Lung microvascular endothelial cell (primary cell): Measurements from ENCODE around the gene RAB3D. TPM values are rescaled to one million over a fixed set of nuclear protein-coding genes. Genes with fewer than 3 reads are reported as not detected.

Experiments
- DNase-seq, 2 donors: peaks; one replicate each; pipeline versions ENCODE4 v3.0.0 to v3.0.0-alpha.2; 2010; ENCODE audit warnings: low read depth in 2 of 2
- total RNA-seq: library from RNA; depleted of rRNA; stranded (reverse); fragments of >200 nt; gene quantifications from 2 replicates; pipeline ENCODE4 v1.2.1, GENCODE V29; 2014

The RAB3D gene
- total RNA-seq, 1 donor from 2014 or later, result 31.5 TPM

- no peak for DNase-seq
These were observed 43.2 kb downstream of the RAB3D start for GRCh38 chr19:11296264-11296663.

DNA sequence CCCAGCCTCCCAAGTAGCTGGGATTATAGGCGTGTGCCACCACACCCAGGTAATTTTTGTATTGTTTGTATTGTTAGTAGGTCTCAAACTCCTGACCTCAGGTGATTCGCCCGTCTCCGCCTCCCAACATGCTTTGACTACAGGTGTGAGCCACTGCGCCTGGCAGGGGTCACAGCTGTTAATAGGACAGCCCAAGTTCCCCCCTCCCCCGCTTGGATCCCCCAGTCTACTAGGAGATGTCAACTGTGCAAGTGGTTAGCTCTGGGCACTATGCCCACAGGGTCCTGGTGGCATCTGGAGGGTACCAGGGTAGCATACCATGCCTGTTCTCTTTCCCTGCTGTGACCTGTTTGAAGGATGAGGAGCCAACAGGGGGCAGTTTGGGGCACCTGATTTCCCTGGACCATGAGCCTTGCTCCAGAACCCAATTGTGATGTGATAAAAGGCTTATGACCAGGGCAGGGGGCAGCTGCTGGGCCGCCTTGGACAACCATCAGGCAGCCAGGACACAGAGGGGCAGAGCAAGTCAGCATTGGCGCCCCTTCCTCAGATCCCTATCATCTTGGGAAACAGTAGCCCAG, 43.7 kb downstream of the RAB3D start, which contains the start of gene TSPAN16:
TSPAN16 (plus strand) TSS at position 496 of the 581 bp plus-strand sequence. CDS start 138 bp downstream, outside the sequence.
- no peak for DNase-seq

DNA sequence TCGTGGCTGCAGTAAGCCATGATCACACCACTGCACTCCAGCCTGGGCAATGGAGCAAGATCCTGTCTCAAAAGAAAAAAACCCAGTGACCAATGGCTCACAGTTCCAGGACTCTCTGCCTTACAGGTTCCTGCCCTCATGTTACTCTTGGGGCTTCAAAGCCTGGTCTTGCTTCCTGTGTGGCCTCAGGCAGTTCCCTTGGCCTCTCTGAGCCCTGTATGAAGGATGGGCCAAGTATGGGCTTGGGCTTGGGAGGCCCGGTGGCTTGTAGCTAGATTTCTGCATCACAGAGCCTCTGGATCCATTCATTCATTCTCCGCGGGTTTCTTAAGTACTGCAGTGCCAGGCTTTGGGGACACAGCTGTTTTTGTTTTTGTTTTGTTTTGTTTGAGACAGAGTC, 44.3 kb downstream of the RAB3D start:
- no peak for DNase-seq

DNA sequence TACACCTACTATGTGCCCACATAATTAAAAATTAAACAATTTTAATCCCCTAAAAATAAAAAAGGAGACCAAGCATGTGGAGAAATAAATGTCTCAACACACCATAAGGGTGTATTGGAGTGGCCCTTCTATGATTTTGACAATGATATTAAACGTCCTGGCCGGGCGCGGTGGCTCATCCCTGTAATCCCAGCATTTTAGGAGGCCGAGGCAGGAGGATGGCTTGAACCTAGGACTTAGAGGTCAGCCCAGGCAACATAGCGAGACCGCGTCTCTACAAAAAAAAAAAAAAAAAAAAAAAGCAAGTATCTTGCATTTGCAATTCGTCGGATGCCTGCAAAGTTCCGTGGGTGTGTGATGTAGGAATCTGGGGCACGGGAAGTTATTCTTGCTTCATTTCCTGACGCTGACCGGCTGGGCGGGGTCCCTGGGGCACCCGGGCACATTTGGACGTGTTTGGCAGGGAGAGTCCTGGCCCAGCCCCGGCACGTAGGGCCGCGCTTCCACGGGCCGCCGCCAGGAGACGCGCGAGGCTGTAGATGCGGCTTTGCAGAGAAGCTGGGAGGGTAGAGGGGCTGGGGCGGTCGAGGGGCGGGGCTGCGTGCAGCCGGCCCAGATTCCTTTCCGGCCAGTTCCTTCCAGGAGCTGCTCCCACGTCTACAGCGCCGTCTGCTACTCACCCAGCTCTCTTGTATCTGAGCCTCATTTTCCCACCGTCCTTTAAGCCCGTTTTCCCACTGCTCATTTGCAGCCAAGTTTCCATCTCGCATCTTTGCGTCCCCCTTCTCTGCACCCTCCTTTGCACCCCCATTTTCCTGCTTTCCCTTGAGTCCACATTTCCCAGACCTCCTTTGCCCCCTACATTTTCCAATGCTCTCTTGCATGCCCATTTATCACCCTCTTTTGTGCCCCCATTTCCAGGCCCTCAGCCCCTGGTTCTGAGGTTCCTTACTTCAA, 45.7 kb downstream of the RAB3D start:
- peak; percentile 88 for DNase-seq

DNA sequence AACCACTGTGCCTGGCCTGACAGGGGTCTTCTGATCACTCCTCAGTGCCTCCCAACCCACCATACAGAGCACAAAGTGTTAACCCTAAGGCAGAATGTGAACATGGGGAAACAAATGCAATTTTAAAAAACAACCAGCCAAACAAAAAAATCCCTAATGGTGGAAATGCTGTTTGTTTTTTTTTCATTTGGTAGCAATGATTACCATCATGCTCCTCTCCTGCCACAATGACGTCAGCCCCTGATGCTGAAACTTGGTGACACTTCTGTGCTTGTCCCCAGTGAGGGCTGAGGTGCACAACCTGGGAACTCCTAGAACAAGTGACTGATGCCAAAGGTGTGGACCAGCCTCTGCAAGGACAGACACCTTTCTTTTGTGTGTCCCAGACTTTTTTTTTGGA, 47.5 kb downstream of the RAB3D start:
- no peak for DNase-seq

DNA sequence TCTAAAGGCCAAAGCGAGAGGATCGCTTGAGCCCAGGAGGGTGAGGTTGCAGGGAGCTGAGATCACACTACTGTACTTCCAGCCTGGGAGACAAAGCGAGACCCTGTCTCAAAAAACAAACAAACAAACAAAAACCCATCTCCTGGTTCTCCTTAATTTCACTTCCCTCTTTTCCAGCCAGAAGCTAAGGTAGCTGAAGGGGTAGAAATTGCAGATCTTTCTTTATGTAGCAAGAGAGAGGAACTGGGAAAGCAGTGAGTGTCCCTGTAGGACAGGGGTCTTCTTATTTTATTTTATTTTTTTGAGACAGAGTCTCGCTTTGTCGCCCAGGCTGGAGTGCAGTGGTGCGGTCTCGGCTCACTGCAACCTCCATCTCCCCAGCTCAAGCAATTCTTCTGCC, 48.0 kb downstream of the RAB3D start:
- no peak for DNase-seq

- DNase-seq, result no peak
These were observed 49.2 kb downstream of the RAB3D start for GRCh38 chr19:11290256-11290655.

DNA sequence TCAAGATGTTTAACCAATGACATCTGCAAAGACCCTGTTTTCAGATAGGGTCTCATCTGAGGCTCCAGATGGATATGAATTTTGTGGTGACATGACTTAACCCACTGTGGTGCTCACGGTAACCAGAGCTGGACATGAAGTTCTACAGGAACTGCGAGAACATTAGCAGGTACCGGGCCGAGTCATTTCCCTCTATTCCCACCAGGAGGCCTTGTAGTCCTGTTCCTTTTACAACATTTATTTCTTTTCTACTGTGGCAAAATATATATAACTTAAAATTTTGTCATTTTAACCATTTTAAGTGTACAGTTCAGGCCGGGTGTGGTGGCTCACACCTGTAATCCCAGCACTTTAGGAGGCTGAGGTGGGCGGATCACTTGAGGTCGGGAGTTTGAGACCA, 51.1 kb downstream of the RAB3D start:
- DNase-seq, result peak; percentile 62 to 65

- DNase-seq, result peak; percentile 41 to 79
These were observed 53.0 kb downstream of the RAB3D start for GRCh38 chr19:11286312-11286974.

DNA sequence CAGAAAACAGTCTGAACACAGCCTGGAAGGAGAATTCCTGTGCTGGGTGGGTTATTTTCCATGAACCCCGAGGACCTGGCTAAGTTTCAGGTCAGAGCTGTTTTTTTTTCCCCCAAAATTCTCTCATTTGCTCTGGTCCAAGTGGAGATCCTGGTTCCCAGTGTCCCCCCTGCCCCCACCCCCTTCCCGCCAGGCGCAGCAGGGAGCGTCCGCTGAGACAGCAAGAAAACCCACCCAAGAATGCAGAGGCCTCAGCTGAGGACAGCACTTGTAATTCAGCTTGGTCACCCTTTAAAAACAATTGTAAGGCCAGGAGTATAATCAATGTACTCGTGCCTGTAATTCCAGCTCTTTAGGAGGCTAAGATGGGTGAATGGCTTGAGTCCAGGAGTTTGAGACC, 54.9 kb downstream of the RAB3D start:
- no peak for DNase-seq

- DNase-seq, result no peak
These were observed 58.0 kb downstream of the RAB3D start for GRCh38 chr19:11281356-11282049.

GRCh38 chr19:11279505-11280236, 59.8 kb downstream of the RAB3D start:
- DNase-seq, result peak in 1 of 2 donors; percentile 75

DNA sequence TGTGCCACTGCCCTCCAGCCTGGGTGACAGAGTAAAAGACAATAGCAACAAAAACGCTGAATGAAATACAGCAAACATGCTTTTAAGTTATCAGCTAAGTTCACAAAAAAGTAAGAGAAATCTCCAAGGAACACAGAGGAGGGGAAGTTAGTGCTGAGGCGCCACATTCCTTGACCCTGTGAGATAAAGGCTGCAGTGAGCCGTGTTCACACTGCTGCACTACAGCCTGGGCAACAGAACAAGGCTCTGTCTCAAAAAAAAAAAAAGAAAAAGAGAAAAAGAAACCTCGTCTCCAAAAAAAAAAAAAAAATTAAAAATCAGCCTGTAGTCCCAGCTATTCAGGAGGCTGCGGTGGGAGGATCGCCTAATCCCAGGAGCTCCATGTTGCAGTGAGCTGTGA, 60.8 kb downstream of the RAB3D start:
- DNase-seq, result no peak

GRCh38 chr19:11274533-11275086, 64.8 kb downstream of the RAB3D start:
- DNase-seq, result no peak

- DNase-seq, result no peak
These were observed 65.5 kb downstream of the RAB3D start for GRCh38 chr19:11273989-11274388.

DNA sequence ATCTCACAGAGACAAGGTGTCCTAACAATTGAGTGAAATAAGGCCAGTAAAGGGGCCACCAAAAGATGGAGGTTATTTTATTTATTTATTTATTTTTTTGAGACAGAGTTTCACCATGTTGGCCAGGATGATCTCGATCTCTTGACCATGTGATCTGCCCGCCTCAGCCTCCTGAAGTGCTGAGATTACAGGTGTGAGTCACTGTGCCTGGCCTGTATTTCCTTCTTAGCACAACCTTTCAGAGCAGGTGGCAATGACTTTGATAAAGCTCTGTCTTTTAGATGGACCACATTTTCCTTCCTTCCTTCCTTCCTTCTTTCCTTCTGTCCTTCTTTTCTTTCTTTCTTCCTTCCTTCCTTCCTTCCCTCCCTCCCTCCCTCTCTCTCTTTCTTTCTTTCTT, 66.2 kb downstream of the RAB3D start:
- DNase-seq, result no peak
